ENCODE results near the gene TMEM232.

Gene TMEM232

DNA sequence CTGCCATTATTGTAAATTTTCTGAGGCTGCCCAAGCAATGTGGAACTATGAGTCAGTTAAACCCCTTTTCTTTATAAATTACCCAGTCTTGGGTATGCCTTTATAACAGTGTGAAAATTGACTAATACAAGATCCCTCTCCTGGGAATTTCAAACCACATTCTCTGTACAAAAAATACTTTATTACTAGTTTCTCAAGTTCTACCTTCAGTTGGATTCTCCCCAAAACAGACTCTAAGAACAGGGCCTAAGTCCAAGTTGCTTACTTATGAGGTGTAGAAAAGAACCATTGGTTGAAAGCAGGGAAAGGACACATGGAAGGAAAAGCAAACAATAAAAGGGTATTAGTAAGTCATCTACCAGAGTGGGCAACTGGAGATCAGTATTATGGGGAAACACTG, 343.2 kb downstream of the TMEM232 start:
- no peak for DNase-seq

DNA sequence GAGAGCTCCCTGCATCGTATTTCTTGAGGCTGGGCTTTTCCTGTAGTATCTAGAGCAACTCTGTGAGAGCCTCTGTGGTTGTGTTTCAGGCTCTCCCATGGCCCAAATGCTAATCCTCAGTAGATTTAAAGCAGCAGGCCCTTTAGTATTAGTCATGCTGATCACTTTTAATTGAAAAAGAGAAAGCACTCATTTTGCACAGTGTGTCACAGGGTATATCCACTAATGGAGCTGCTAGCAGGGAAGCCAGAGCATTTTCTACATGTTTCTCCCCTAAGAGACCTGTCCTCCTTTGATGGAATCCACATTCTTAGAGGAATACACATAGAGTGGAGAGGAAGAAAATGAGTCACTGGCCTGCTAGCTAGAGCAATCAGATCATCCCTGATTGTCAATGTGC, 348.5 kb downstream of the TMEM232 start:
- no peak for DNase-seq

DNA sequence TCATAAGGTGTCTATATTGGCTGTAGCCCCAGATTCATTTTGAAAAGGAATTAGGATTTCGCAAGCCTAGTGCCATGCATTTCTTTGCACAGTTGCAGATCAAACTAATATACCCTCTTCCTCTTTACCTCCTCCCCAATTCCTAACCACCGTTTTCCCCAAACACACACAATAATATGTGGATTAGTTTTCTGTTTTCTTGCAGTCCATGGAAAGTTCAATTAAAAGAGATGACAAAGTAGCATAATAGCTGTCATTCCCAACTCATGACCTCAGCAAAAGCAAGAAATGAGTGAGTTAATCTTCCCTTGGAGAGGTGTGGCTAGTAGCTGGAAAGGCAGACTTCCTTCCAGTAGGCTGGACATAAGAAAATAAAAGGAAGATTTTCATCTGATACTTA, 349.1 kb downstream of the TMEM232 start:
- DNase-seq = no peak

DNA sequence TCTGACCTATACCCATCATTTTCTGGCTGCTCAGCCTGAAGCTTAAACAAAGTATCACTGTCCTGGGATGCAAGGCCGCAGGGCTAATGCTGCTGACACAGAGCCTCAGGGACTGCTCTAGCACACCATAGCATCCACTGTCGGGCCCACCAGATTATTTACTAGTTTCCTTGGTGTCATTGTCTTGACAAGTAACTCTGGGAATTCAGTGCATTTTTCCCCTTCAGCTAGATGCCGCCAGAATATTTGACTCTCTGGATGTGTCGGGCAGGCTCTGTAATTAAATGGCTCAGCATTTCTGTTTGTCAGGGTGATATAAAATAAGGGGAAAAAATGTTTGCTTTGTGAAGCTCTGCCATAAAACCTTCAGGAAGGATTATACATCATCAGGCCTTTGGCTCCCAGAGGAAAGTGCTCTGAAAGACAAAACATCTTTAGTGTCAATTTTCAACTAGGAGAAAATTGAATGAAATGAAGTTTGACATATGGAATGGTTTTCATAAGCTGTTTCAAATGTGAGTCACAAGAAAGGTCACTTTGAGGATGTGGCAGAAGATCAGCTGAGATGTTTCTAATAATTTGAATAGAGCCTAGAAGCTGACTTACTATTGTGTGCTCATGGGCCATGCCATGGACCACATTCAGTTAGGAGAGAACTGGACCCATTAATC, 350.1 kb downstream of the TMEM232 start:
- no peak for DNase-seq

DNA sequence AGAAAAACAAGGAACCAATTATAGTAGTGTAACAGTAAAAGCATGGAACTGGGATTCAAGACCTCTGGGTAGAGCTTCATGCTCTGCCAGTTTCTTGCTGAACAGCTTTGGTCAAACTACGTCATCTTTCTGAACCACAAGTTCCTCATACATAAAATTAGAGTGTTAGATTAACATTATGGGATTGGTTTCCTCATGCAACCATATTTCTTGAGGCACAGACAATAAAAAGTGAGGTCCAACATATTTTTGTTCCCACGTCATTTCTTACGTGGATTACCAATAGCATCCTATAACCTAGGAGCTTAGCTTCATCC, 354.8 kb downstream of the TMEM232 start:
- no peak for DNase-seq

DNA sequence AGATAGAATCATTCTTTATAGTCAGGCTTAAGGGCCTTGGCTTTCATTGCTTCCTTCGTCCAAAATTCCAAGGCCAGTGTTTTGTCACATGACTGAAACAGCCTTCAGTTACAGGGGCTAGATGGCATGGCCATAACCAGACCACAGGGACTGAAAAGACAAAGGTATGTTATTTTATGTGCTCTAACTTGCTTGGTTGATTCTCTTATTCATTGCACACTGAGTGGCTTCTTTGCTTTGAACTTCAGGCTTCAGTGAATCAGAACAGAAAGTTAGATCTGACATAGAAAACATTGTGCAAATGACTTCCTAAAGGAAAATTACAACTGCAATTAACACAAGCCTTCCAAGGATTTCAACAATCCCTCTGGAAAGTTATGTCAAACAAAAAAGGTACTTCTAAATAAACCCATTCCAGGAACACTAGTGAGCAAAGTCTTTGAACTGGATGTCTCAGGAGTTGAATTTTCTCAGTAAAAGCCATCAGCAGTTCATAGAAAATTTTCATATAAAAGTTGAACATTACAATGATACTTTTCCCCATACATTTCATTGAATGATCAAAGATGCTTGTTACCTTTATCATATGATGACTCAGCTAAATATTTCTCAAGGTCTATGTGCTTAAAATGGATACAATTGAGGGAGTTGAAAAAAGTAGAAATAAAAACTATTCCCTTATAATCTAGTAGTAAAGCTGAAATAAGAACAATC, 355.3 kb downstream of the TMEM232 start:
- DNase-seq = no peak

All from activated CD8-positive, alpha-beta memory T cell treated with anti-CD3 and anti-CD28 coated beads, Interleukin-2, amount 50 U/mL, for 4 hours (primary cell).